Measurements from ENCODE around the gene PRTN3.
"Not testable (repeated sequence)": the region's sequence is repeated elsewhere in the genome, so short reads cannot be mapped to it uniquely, and the experiment has no call there.

Gene PRTN3

DNA sequence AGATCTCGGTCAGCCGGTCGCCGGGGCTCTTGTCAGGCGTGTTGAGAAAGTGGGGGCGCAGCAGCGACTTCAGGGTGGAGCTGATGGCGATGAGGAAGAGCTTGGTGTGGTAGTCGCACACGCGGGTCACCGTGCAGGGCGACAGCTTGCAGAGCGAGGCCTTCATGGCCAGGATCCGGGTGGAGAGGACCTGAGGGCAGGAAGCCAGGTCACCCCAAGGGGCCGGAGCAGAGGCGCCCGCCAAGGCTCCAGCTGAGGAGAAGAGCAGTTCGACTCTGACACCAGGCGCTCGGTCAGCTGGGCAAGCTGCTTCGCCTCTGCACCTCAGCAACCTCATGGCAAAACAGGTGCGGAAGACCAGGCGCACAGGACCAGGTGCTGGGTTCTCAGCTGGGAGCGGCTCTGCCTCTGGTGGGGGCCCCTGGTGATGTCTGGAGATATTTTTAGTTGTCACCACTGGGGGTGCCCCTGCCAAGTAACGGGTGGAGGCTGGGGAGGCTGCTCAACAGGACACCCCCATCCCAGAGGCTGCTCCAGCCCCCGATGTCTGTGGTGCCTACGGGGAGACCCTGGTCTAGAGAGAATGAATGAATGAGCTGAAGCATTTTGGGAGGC, 34.6 kb downstream of the PRTN3 start:
- ChIA-PET POLR2A (interaction anchor here (0.5 kb wide), 1 partner anchor 27 kb away, joined by 3 read pairs; no protein-coding TSS in a partner anchor), CTCF (interaction anchor here (4.3 kb wide), 1 partner anchor 11 kb away, joined by 23 read pairs; no protein-coding TSS in a partner anchor)
- TF ChIP-seq, protein P1, sequence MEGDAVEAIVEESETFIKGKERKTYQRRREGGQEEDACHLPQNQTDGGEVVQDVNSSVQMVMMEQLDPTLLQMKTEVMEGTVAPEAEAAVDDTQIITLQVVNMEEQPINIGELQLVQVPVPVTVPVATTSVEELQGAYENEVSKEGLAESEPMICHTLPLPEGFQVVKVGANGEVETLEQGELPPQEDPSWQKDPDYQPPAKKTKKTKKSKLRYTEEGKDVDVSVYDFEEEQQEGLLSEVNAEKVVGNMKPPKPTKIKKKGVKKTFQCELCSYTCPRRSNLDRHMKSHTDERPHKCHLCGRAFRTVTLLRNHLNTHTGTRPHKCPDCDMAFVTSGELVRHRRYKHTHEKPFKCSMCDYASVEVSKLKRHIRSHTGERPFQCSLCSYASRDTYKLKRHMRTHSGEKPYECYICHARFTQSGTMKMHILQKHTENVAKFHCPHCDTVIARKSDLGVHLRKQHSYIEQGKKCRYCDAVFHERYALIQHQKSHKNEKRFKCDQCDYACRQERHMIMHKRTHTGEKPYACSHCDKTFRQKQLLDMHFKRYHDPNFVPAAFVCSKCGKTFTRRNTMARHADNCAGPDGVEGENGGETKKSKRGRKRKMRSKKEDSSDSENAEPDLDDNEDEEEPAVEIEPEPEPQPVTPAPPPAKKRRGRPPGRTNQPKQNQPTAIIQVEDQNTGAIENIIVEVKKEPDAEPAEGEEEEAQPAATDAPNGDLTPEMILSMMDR (IDR thresholded peaks at IDR 0.05; ENCODE audit: control extremely low read depth, extremely low read depth, low read depth, missing control alignments) = no peak
- DNase-seq (ENCODE audit: extremely low spot score) = no peak

DNA sequence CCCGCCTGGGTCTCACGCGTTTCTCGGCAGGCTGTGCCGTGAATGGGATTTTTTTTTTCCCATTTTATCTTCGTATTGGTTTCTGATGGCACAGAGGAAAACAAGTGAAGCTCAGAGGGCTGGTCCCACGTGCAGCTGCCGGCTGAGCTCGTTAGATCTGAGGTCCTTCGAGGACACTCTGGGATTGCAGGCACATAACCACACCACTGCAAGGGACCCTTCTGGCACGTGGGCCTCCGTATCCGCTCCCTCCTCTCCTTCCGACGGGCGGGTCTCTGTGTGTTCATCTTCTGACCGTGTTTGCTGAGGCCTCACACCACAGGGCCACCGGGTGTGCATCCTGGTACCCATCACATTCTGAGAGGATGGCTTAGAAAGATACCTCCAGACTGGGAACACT, 35.3 kb downstream of the PRTN3 start:
- DNase-seq (ENCODE audit: extremely low spot score) = no peak
- TF ChIP-seq, protein P1 (IDR thresholded peaks at IDR 0.05; ENCODE audit: control extremely low read depth, extremely low read depth, low read depth, missing control alignments) = no peak
- ChIA-PET CTCF (interaction anchor here (4.3 kb wide), 1 partner anchor 12 kb away, joined by 23 read pairs; no protein-coding TSS in a partner anchor), POLR2A (interaction anchor here (0.5 kb wide), 1 partner anchor 26 kb away, joined by 3 read pairs; no protein-coding TSS in a partner anchor)

DNA sequence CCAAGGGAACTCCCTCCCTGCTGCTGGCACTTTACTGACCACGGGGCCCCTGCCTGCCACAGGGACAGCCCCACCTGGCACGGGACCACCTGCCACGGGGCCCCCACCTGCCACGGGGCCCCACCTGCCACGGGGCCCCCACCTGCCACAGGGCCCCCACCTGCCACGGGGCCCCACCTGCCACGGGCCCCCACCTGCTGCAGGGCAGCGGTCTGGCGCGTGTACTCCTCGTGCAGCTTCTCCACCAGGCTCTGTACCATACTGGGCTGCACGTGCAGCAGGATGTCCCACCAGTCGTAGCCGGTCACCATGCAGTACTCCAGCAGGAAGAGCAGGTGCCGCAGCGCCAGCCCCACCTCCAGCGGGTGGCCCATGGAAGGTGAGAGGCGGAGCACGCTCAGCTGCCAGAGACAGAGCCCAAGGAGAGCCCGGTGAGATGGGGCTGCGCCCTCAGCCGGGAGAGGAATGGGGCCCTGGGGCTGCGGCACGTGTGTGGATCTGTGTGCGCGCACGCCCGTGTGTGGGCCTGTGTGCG, 36.0 kb downstream of the PRTN3 start:
- POLR2A ChIA-PET = no interaction called here
- CTCF ChIA-PET = interaction anchor here (1.2 to 2.4 kb wide), 2 partner anchors 12 to 14 kb away, joined by 3 to 12 read pairs; no protein-coding TSS in a partner anchor
- DNase-seq (ENCODE audit: extremely low spot score) = no peak
- TF ChIP-seq, protein P1 (IDR thresholded peaks at IDR 0.05; ENCODE audit: control extremely low read depth, extremely low read depth, low read depth, missing control alignments) = no peak

DNA sequence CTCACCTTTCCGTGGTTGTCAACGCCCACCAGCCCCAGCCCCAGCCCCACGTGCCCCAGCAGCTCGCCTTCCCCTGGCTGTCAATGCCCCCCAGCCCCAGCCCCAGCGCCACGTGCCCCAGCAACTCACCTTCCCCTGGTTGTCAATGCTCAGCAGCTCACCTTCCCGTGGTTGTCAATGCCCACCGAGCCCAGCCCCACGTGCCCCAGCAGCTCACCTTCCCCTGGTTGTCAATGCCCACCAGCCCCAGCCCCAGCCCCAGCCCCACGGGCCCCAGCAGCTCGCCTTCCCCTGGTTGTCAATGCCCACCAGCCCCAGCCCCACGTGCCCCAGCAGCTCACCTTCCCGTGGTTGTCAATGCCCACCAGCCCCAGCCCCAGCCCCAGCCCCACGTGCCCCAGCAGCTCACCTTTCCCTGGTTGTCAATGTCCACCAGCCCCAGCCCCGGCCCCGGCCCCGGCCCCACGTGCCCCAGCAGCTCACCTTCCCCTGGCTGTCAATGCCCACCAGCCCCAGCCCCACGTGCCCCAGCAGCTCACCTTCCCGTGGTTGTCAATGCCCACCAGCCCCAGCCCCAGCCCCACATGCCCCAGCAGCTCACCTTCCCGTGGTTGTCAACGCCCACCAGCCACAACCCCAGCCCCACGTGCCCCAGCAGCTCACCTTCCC, 37.3 kb downstream of the PRTN3 start:
- ChIA-PET POLR2A (interaction anchor here (0.6 to 0.7 kb wide), 4 partner anchors 12 to 458 kb away, joined by 3 to 4 read pairs (median 3); no protein-coding TSS in a partner anchor), CTCF (interaction anchor here (0.8 to 2.4 kb wide), 6 partner anchors 9 to 36 kb away, joined by 3 to 12 read pairs (median 4); partner anchors contain the start of genes MED16 and RNU6-9)
- not testable (repeated sequence) for DNase-seq (ENCODE audit: extremely low spot score)

DNA sequence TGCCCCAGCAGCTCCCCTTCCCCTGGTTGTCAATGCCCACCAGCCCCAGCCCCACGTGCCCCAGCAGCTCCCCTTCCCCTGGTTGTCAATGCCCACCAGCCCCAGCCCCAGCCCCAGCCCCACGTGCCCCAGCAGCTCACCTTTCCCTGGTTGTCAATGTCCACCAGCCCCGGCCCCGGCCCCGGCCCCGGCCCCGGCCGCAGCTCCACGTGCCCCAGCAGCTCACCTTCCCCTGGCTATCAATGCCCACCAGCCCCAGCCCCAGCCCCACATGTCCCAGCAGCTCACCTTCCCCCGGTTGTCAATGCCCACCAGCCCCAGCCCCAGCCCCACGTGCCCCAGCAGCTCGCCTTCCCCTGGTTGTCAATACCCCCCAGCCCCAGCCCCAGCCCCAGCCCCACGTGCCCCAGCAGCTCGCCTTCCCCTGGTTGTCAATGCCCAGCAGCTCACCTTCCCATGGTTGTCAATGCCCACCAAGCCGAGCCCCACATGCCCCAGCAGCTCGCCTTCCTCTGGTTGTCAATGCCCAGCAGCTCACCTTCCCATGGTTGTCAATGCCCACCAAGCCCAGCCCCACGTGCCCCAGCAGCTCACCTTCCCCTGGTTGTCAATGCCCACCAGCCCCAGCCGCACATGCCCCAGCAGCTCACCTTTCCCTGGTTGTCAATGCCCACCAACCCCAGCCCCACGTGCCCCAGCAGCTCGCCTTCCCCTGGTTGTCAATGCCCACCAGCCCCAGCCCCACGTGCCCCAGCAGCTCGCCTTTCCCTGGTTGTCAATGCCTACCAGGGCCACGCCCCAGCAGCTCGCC, 38.2 kb downstream of the PRTN3 start:
- CTCF ChIA-PET = interaction anchor here (0.8 to 2.4 kb wide), 8 partner anchors 10 to 90 kb away, joined by 3 to 12 read pairs (median 4); partner anchors contain the start of genes MED16 and RNU6-9
- POLR2A ChIA-PET = interaction anchor here (0.6 to 0.7 kb wide), 3 partner anchors 80 to 457 kb away, joined by 3 to 4 read pairs (median 3); no protein-coding TSS in a partner anchor
- DNase-seq (ENCODE audit: extremely low spot score) = not testable (repeated sequence)

DNA sequence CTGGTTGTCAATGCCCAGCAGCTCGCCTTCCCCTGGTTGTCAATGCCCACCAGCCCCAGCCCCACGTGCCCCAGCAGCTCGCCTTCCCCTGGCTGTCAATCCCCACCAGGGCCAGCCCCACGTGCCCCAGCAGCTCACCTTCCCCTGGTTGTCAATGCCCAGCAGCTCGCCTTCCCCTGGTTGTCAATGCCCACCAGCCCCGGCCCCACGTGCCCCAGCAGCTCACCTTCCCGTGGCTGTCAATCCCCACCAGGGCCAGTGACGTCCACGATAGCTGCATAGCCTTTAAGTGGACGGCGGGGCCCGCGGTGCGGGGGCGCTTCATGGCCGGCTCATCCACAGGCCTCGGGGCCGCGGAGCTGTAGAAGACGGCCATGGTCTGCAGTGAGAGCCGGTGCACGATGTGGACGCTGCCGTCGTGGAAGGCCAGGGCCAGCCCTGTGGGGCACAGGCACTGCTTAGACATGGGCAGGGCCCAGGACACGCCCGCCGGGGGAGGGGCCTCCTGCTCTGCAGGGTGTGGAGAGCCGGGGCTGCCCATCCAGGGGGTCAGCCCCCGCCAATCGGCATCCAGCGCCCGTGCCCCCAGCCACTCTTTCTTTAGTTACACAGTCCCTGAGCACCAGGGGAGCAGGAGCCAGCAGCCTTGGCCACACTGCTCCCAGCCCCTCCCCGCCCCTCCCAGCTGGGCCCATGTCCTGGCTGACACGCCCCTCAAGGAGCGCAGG, 39.1 kb downstream of the PRTN3 start:
- TF ChIP-seq, protein P1 (IDR thresholded peaks at IDR 0.05; ENCODE audit: control extremely low read depth, extremely low read depth, low read depth, missing control alignments) = no peak
- CTCF ChIA-PET = interaction anchor here (1.0 to 1.7 kb wide), 5 partner anchors 13 to 90 kb away, joined by 3 to 7 read pairs (median 4); partner anchors contain the start of genes MED16 and RNU6-9
- no peak for DNase-seq (ENCODE audit: extremely low spot score)
- POLR2A ChIA-PET = no interaction called here

Measured in GM10248 (cell line).